GM20431 (cell line): ENCODE results near the gene ANKS4B.

ENCODE experiments used
- in situ Hi-C: fragments of 300-500 bp; cut with MseI, MboI; formaldehyde crosslinking; loops from one replicate; pipeline ENCODE4 v1.15.0; 2020; ENCODE audit warnings: low sequenced_read_pairs; ENCODE audit not compliant: unreplicated experiment

ANKS4B gene

GRCh38 chr16:21281698-21282389, 48.3 kb downstream of the ANKS4B start:
- in situ Hi-C loops = loop anchor here (25.0 kb wide), 1 partner anchor 95 kb away; no protein-coding TSS in a partner anchor

GRCh38 chr16:21283521-21284289, 50.2 kb downstream of the ANKS4B start:
- in situ Hi-C loops = loop anchor here (25.0 kb wide), 1 partner anchor 96 kb away; no protein-coding TSS in a partner anchor

DNA sequence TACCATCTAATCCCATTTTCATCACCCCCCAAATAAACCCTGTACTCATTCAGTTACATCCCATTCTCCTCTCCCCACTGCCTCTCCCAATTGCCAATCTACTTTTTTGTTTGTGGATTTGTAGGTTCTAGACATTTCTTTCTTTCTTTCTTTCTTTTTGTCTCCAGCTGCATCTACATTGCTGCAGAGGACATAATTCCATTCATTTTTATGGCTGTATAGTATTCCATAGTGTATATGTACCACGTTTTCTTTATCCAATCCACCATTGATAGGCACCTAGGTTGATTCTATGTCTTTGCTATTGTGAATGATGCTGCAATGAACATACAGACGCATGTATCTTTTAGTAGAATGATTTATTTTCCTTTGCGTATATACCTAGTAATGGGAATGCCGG, 50.9 kb downstream of the ANKS4B start:
- in situ Hi-C loops = loop anchor here (25.0 kb wide), 1 partner anchor 97 kb away; no protein-coding TSS in a partner anchor

DNA sequence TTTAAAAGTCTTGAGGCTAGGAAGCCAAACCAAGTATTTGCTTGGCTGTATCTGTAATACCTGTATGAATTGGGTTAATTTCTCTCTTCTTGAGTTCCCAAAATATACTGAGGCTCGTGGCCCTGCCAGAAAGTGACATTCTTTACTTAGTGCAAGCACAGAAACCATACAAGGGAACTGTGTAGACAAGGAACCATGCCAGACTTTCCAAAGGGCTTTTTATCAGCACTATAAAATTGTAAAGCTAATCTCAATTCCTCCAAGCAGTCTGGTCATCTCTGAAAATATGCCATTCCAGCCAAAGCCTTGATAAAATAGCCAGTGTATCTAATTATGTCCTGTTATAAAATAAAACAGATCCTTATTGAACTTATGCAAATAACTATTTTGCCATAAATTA, 51.8 kb downstream of the ANKS4B start:
- in situ Hi-C loops = loop anchor here (25.0 kb wide), 1 partner anchor 98 kb away; no protein-coding TSS in a partner anchor

- in situ Hi-C loops = loop anchor here (25.0 kb wide), 1 partner anchor 102 kb away; no protein-coding TSS in a partner anchor
These were observed 56.3 kb downstream of the ANKS4B start for GRCh38 chr16:21289789-21290188.

GRCh38 chr16:21300309-21301167, 67.0 kb downstream of the ANKS4B start:
- in situ Hi-C loops = no loop called here

DNA sequence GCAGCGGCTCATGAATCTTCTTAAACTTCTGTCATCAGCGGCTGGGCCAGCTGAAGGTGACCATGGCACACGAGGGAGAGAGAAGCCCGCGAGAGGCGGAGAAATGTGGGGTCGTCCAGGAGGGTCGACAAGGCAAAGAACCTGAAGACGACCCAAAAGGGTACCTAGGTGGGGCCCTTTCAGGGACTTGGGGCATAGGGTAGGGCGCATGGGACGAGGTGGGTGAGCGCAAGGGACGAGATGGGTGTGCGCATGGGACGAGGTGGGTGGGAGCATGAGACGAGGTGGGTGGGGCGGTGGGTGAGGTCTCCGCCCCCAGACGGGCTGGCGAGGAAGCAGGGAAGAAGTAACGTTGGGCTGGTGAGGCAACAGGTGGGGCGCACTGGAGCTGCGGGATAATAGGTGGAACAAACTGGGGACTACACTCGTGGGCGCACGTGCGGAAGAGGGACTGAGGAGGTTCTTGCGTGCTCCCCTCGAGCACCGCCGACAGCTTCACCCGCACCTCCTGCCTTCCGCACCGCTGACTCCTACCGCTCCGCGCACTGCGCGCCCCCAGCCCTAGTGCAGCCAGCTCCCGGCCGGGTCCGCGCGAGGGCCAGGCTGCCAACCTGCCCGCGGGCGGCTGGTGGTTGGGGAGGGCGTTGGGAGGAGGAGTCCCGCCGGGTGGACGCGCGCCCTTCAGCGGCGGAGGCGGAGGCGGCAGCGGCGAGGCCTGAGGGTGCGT, 67.8 kb downstream of the ANKS4B start:
- in situ Hi-C loops = no loop called here

- in situ Hi-C loops = no loop called here
These were observed 68.4 kb downstream of the ANKS4B start for GRCh38 chr16:21301895-21302291.

DNA sequence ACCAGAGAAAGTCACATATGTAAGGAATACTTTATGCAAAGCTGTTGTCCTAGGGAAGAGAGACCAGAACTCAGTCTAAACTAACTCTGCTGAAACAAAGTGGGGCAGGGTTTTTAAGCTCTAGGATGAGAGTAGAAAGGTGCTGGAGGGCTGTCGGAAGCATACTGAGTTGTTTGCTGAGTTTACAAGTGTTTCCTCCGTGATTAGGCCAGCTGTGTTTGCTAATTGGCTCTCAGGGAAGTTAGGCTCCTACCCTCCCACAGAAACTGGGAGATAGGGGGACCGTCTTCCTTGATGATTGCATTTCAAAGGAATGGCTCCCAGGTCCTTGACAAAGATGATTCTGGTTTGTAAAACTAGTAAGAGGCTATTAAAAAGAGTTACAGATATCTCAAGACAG, 69.0 kb downstream of the ANKS4B start:
- in situ Hi-C loops = no loop called here

DNA sequence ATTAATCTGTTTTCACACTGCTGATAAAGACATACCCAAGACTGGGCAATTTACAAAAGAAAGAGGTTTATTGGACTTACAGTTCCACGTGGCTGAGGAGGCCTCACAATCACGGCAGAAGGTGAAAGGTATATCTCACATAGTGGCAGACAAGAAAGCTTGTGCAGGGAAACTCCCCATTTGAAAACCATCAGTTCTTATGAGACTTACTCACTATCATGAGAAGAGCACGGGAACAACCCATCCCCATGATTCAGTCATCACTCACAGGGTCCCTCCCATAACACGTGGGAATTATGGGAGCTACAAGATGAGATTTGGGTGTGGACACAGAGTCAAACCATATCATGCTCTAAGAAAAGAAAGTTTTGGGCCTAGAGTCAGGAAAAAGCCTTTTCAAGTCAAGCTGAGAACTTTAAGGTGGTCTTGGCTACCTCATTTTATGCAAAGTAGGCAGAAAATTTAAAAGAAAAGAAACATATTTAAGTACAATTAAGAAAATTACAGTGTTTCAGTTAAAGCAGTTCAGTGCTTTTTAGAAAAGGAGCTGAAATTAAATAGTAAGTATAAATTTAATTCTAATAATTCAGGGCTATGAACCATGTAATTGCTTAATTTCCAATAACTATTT, 69.5 kb downstream of the ANKS4B start:
- in situ Hi-C loops = no loop called here
